ENCODE results near the gene PXT1. TPM values are rescaled to one million over a fixed set of nuclear protein-coding genes. Genes with fewer than 3 reads are reported as not detected.

The PXT1 gene
- total and polyA plus RNA-seq, 4 donors, result 0.05 TPM; not detected in 3

- no peaks in the 10 kb centered on the region for H3K27me3 ChIP-seq (ENCODE audit: control insufficient read depth in 1 of 2, insufficient read depth in 2 of 2, low read length in 1 of 2)
- DNase-seq, result peak in 1 of 2 donors; percentile 58
- no peak overlapping the region for H3K4me3 ChIP-seq (ENCODE audit: low read length in 2 of 2)
- WGBS, 2 donors, result 27 to 28% methylated on average over 5 of the region's 5 CpGs
- peak overlapping the region in 1 of 2 donors; percentile 67 for H3K27ac ChIP-seq (ENCODE audit: low read depth in 1 of 2, low read length in 2 of 2)
- H3K4me1 ChIP-seq (ENCODE audit: control insufficient read depth in 1 of 2, insufficient read depth in 2 of 2, low read length in 2 of 2), result no peaks in the 10 kb centered on the region
- no peaks in the 10 kb centered on the region for H3K36me3 ChIP-seq (ENCODE audit: control insufficient read depth in 1 of 2, insufficient read depth in 2 of 2, low read length in 1 of 2)
- H3K9me3 ChIP-seq (ENCODE audit: control insufficient read depth, low read length), result no peaks in the 10 kb centered on the region
- ATAC-seq (ENCODE audit: low FRiP score), result no peak
- intact Hi-C loops (cut with DNase I), result loop anchor here in 1 of 2 donors (2.0 to 5.0 kb wide), 2 partner anchors 16 to 41 kb away; no protein-coding TSS in a partner anchor
These were observed 99.5 kb downstream of the PXT1 start for GRCh38 chr6:36343109-36343680.

GRCh38 chr6:36340618-36341454, 101.8 kb downstream of the PXT1 start:
- Histone ChIP-seq H3K27me3 (ENCODE audit: control insufficient read depth in 1 of 2, insufficient read depth in 2 of 2, low read length in 1 of 2) (no peaks in the 10 kb centered on the region), H3K27ac (ENCODE audit: low read depth in 1 of 2, low read length in 2 of 2) (no peak overlapping the region), H3K36me3 (ENCODE audit: control insufficient read depth in 1 of 2, insufficient read depth in 2 of 2, low read length in 1 of 2) (no peaks in the 10 kb centered on the region), H3K9me3 (ENCODE audit: control insufficient read depth, low read length) (no peaks in the 10 kb centered on the region), H3K4me3 (ENCODE audit: low read length in 2 of 2) (no peak overlapping the region), H3K4me1 (ENCODE audit: control insufficient read depth in 1 of 2, insufficient read depth in 2 of 2, low read length in 2 of 2) (no peaks in the 10 kb centered on the region)
- 24 to 25% methylated on average over 36 of the region's 36 CpGs for WGBS, 2 donors
- DNase-seq (peak; percentile 85 to 95), ATAC-seq (ENCODE audit: low FRiP score) (peak; percentile 88)
- intact Hi-C loops (cut with DNase I), result loop anchor here (2.0 to 5.0 kb wide), 2 partner anchors 20 to 39 kb away; no protein-coding TSS in a partner anchor

Other genes starting within 250 kb of the PXT1 start
- 10 to 100 TPM; 26.4 to 32.9 TPM for gene BRPF3, start 246.1 kb downstream of the PXT1 start, total RNA-seq
- gene BRPF3, start 246.1 kb downstream of the PXT1 start, polyA plus RNA-seq, result 10 to 100 TPM in 1 of 2 donors, 1 to 10 TPM in 1; 8.4 to 11.3 TPM
- under 1 TPM in 1 of 2 donors, not detected in 1; 0.23 TPM for gene PNPLA1, start 172.8 kb downstream of the PXT1 start, total RNA-seq
- gene PNPLA1, start 172.8 kb downstream of the PXT1 start, polyA plus RNA-seq, result under 1 TPM in 1 of 2 donors, not detected in 1; 0.15 TPM
- not detected for gene BNIP5, start 106.0 kb downstream of the PXT1 start, total RNA-seq
- 1 to 10 TPM in 1 of 2 donors, not detected in 1; 2.3 TPM for gene BNIP5, start 106.0 kb downstream of the PXT1 start, polyA plus RNA-seq
- gene ETV7, start 55.2 kb downstream of the PXT1 start, total RNA-seq, result 1 to 10 TPM; 2.2 to 2.8 TPM
- 1 to 10 TPM; 3.4 to 5.4 TPM for gene ETV7, start 55.2 kb downstream of the PXT1 start, polyA plus RNA-seq
- 10 to 100 TPM; 58.7 to 70.6 TPM for gene KCTD20, start 146 bp upstream of the PXT1 start, total RNA-seq
- gene KCTD20, start 146 bp upstream of the PXT1 start, polyA plus RNA-seq, result 10 to 100 TPM; 25.8 to 27.3 TPM
- 10 to 100 TPM; 25.2 to 38.0 TPM for gene STK38, start 104.6 kb upstream of the PXT1 start, total RNA-seq
- gene STK38, start 104.6 kb upstream of the PXT1 start, polyA plus RNA-seq, result 10 to 100 TPM; 14.9 to 16.2 TPM
- 100 to 1,000 TPM; 190 to 197 TPM for gene SRSF3, start 151.5 kb upstream of the PXT1 start, total RNA-seq
- gene SRSF3, start 151.5 kb upstream of the PXT1 start, polyA plus RNA-seq, result 100 to 1,000 TPM; 160 to 193 TPM
- 100 to 1,000 TPM; 132 to 296 TPM for gene CDKN1A, start 235.9 kb upstream of the PXT1 start, total RNA-seq
- gene CDKN1A, start 235.9 kb upstream of the PXT1 start, polyA plus RNA-seq, result 100 to 1,000 TPM; 133 to 149 TPM

Data from aorta (tissue), 5 donors.